ENCODE data around the gene CTSZ. TPM values are rescaled to one million over a fixed set of nuclear protein-coding genes. Genes with fewer than 3 reads are reported as not detected.

Gene CTSZ
- total RNA-seq, 2 donors from 2014 or later: 274 to 303 TPM

- Histone ChIP-seq H3K9me3 (no peaks in the 10 kb centered on the region), H3K36me3 (peaks cover 23% of the 10 kb centered on the region), H3K27me3 (no peaks in the 10 kb centered on the region), H3K4me3 (no peak overlapping the region), H3K9ac (ENCODE audit: low read depth in 2 of 2, low read length in 2 of 2) (no peak overlapping the region), H3K27ac (no peak overlapping the region), H3K4me1 (no peaks in the 10 kb centered on the region)
- DNase-seq: no peak
- intact Hi-C loops (cut with DNase I): no loop called here
- TF ChIP-seq, protein P1, sequence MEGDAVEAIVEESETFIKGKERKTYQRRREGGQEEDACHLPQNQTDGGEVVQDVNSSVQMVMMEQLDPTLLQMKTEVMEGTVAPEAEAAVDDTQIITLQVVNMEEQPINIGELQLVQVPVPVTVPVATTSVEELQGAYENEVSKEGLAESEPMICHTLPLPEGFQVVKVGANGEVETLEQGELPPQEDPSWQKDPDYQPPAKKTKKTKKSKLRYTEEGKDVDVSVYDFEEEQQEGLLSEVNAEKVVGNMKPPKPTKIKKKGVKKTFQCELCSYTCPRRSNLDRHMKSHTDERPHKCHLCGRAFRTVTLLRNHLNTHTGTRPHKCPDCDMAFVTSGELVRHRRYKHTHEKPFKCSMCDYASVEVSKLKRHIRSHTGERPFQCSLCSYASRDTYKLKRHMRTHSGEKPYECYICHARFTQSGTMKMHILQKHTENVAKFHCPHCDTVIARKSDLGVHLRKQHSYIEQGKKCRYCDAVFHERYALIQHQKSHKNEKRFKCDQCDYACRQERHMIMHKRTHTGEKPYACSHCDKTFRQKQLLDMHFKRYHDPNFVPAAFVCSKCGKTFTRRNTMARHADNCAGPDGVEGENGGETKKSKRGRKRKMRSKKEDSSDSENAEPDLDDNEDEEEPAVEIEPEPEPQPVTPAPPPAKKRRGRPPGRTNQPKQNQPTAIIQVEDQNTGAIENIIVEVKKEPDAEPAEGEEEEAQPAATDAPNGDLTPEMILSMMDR (IDR thresholded peaks at IDR 0.05): no peak
Measured at GRCh38 chr20:58989196-58989595, 17.9 kb downstream of the CTSZ start.

GRCh38 chr20:58988565-58988882 is 18.5 kb downstream of the CTSZ start:
- Histone ChIP-seq H3K9me3 (no peaks in the 10 kb centered on the region), H3K36me3 (peaks cover 20% of the 10 kb centered on the region), H3K4me3 (no peak overlapping the region), H3K4me1 (no peaks in the 10 kb centered on the region), H3K27ac (no peak overlapping the region), H3K9ac (ENCODE audit: low read depth in 2 of 2, low read length in 2 of 2) (no peak overlapping the region), H3K27me3 (no peaks in the 10 kb centered on the region)
- DNase-seq: no peak
- TF ChIP-seq, protein P1 (IDR thresholded peaks at IDR 0.05): no peak
- intact Hi-C loops (cut with DNase I): no loop called here

- Histone ChIP-seq H3K36me3 (peaks cover 15% of the 10 kb centered on the region), H3K4me1 (no peaks in the 10 kb centered on the region), H3K9ac (ENCODE audit: low read depth in 2 of 2, low read length in 2 of 2) (no peak overlapping the region), H3K27me3 (no peaks in the 10 kb centered on the region), H3K27ac (no peak overlapping the region), H3K9me3 (no peaks in the 10 kb centered on the region), H3K4me3 (no peak overlapping the region)
- TF ChIP-seq, protein P1 (IDR thresholded peaks at IDR 0.05): no peak
- peak; percentile 10 for DNase-seq
- intact Hi-C loops (cut with DNase I): no loop called here
Measured at GRCh38 chr20:58987790-58988564, 19.1 kb downstream of the CTSZ start.

DNA sequence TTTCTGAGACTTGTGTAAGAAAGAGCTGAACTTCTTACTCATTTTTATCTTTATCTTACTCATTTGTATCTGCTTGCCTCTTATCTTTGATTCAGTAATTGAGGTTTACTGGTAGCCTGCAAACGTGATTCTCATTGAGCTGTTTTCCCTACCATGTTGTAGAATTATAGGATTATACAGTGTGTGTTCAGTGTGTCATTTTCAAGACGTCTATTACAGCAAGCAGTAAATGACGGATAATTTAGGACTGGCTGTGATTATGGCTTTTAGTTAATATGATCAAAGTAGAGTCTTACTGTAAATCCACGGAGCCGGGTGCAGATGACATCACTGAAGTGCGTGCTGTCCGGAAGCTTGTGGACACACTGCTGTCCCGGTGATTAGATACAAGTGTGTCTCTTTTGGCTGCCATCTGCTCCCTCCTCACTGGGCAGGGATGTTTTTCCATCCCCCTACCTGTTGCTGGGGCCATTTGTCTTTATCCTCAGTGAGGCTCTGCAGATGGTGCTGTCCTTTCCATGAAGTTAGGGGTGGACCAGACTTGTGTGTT is 20.0 kb downstream of the CTSZ start:
- Histone ChIP-seq H3K27ac (no peak overlapping the region), H3K4me1 (no peaks in the 10 kb centered on the region), H3K9me3 (no peaks in the 10 kb centered on the region), H3K4me3 (no peak overlapping the region), H3K36me3 (peaks cover 7% of the 10 kb centered on the region), H3K27me3 (no peaks in the 10 kb centered on the region), H3K9ac (ENCODE audit: low read depth in 2 of 2, low read length in 2 of 2) (no peak overlapping the region)
- TF ChIP-seq, protein P1 (IDR thresholded peaks at IDR 0.05): no peak
- DNase-seq: no peak
- intact Hi-C loops (cut with DNase I): no loop called here

GRCh38 chr20:58986286-58986967 is 20.6 kb downstream of the CTSZ start:
- no peaks in the 10 kb centered on the region for H3K27me3 ChIP-seq
- H3K9me3 ChIP-seq: no peaks in the 10 kb centered on the region
- intact Hi-C loops (cut with DNase I): no loop called here
- H3K4me3 ChIP-seq: no peak overlapping the region
- H3K36me3 ChIP-seq: peaks cover 7% of the 10 kb centered on the region
- no peak overlapping the region for H3K9ac ChIP-seq (ENCODE audit: low read depth in 2 of 2, low read length in 2 of 2)
- H3K27ac ChIP-seq: no peak overlapping the region
- no peak for DNase-seq
- H3K4me1 ChIP-seq: no peaks in the 10 kb centered on the region
- TF ChIP-seq, protein P1 (IDR thresholded peaks at IDR 0.05): no peak
